ENCODE measurements around the gene CCL22. TPM values are rescaled to one million over a fixed set of nuclear protein-coding genes. Genes with fewer than 3 reads are reported as not detected.

The CCL22 gene
- polyA plus RNA-seq, 2 donors, result 0.31 to 0.78 TPM

- Histone ChIP-seq H3K27me3 (ENCODE audit: control insufficient read depth in 1 of 2, insufficient read depth in 2 of 2, low read length in 2 of 2) (no peaks in the 10 kb centered on the region), H3K9me3 (ENCODE audit: control insufficient read depth in 2 of 2, insufficient read depth in 1 of 2, low read depth in 1 of 2, low read length in 1 of 2) (no peaks in the 10 kb centered on the region), H3K27ac (ENCODE audit: low read depth in 2 of 2, low read length in 1 of 2) (no peak overlapping the region), H3K4me1 (ENCODE audit: control insufficient read depth in 2 of 2, insufficient read depth in 2 of 2, low read length in 1 of 2) (peaks cover 0 to 11% of the 10 kb centered on the region in 2 donors), H3K36me3 (ENCODE audit: control insufficient read depth in 2 of 2, insufficient read depth in 2 of 2, low read length in 1 of 2) (no peaks in the 10 kb centered on the region), H3K4me3 (ENCODE audit: low read depth in 1 of 2, low read length in 2 of 2) (no peak overlapping the region)
- WGBS, 2 donors, result 54 to 56% methylated on average over 12 of the region's 12 CpGs
These were observed 52.9 kb downstream of the CCL22 start for GRCh38 chr16:57411362-57411976.

- Histone ChIP-seq H3K4me3 (ENCODE audit: low read depth in 1 of 2, low read length in 2 of 2) (no peak overlapping the region), H3K27me3 (ENCODE audit: control insufficient read depth in 1 of 2, insufficient read depth in 2 of 2, low read length in 2 of 2) (no peaks in the 10 kb centered on the region), H3K9me3 (ENCODE audit: control insufficient read depth in 2 of 2, insufficient read depth in 1 of 2, low read depth in 1 of 2, low read length in 1 of 2) (no peaks in the 10 kb centered on the region), H3K4me1 (ENCODE audit: control insufficient read depth in 2 of 2, insufficient read depth in 2 of 2, low read length in 1 of 2) (peaks cover 0 to 16% of the 10 kb centered on the region in 2 donors), H3K36me3 (ENCODE audit: control insufficient read depth in 2 of 2, insufficient read depth in 2 of 2, low read length in 1 of 2) (no peaks in the 10 kb centered on the region), H3K27ac (ENCODE audit: low read depth in 2 of 2, low read length in 1 of 2) (no peak overlapping the region)
- 91 to 93% methylated on average over 9 of the region's 9 CpGs for WGBS, 2 donors
These were observed 54.0 kb downstream of the CCL22 start for GRCh38 chr16:57412584-57412983.

- Histone ChIP-seq H3K4me3 (ENCODE audit: low read depth in 1 of 2, low read length in 2 of 2) (no peak overlapping the region), H3K27me3 (ENCODE audit: control insufficient read depth in 1 of 2, insufficient read depth in 2 of 2, low read length in 2 of 2) (no peaks in the 10 kb centered on the region), H3K4me1 (ENCODE audit: control insufficient read depth in 2 of 2, insufficient read depth in 2 of 2, low read length in 1 of 2) (peaks cover 0 to 16% of the 10 kb centered on the region in 2 donors), H3K27ac (ENCODE audit: low read depth in 2 of 2, low read length in 1 of 2) (no peak overlapping the region), H3K9me3 (ENCODE audit: control insufficient read depth in 2 of 2, insufficient read depth in 1 of 2, low read depth in 1 of 2, low read length in 1 of 2) (no peaks in the 10 kb centered on the region), H3K36me3 (ENCODE audit: control insufficient read depth in 2 of 2, insufficient read depth in 2 of 2, low read length in 1 of 2) (no peaks in the 10 kb centered on the region)
- WGBS, 2 donors, result 84 to 91% methylated on average over 5 of the region's 5 CpGs
These were observed 54.7 kb downstream of the CCL22 start for GRCh38 chr16:57413301-57413730.

- Histone ChIP-seq H3K36me3 (ENCODE audit: control insufficient read depth in 2 of 2, insufficient read depth in 2 of 2, low read length in 1 of 2) (no peaks in the 10 kb centered on the region), H3K27ac (ENCODE audit: low read depth in 2 of 2, low read length in 1 of 2) (no peak overlapping the region), H3K9me3 (ENCODE audit: control insufficient read depth in 2 of 2, insufficient read depth in 1 of 2, low read depth in 1 of 2, low read length in 1 of 2) (no peaks in the 10 kb centered on the region), H3K27me3 (ENCODE audit: control insufficient read depth in 1 of 2, insufficient read depth in 2 of 2, low read length in 2 of 2) (no peaks in the 10 kb centered on the region), H3K4me3 (ENCODE audit: low read depth in 1 of 2, low read length in 2 of 2) (no peak overlapping the region), H3K4me1 (ENCODE audit: control insufficient read depth in 2 of 2, insufficient read depth in 2 of 2, low read length in 1 of 2) (peaks cover 0 to 16% of the 10 kb centered on the region in 2 donors)
- 56 to 74% methylated on average over 7 of the region's 7 CpGs for WGBS, 2 donors
These were observed 55.1 kb downstream of the CCL22 start for GRCh38 chr16:57413733-57414132.

Other genes with a start within 250 kb of the CCL22 start
- 10 to 100 TPM; 50.4 to 50.6 TPM for gene PSME3IP1, start 172.7 kb upstream of the CCL22 start, polyA plus RNA-seq
- 1 to 10 TPM; 7.5 to 9.8 TPM for gene RSPRY1, start 172.5 kb upstream of the CCL22 start, polyA plus RNA-seq
- gene ARL2BP, start 113.5 kb upstream of the CCL22 start, polyA plus RNA-seq, result 10 to 100 TPM; 20.8 to 30.1 TPM
- gene PLLP, start 74.1 kb upstream of the CCL22 start, polyA plus RNA-seq, result 10 to 100 TPM; 18.1 to 28.0 TPM
- 1 to 10 TPM; 5.0 to 5.9 TPM for gene CX3CL1, start 13.7 kb downstream of the CCL22 start, polyA plus RNA-seq
- 1 to 10 TPM; 1.1 to 7.6 TPM for gene CCL17, start 46.0 kb downstream of the CCL22 start, polyA plus RNA-seq
- gene CIAPIN1, start 88.6 kb downstream of the CCL22 start, polyA plus RNA-seq, result 10 to 100 TPM; 11.7 to 31.6 TPM
- gene COQ9, start 88.7 kb downstream of the CCL22 start, polyA plus RNA-seq, result 10 to 100 TPM; 56.1 to 70.3 TPM
- 10 to 100 TPM; 18.5 to 34.0 TPM for gene POLR2C, start 103.9 kb downstream of the CCL22 start, polyA plus RNA-seq
- gene DOK4, start 127.7 kb downstream of the CCL22 start, polyA plus RNA-seq, result 10 to 100 TPM; 27.6 to 33.7 TPM
- 1 to 10 TPM; 2.6 TPM for gene CCDC102A, start 177.8 kb downstream of the CCL22 start, polyA plus RNA-seq
- gene ADGRG5, start 183.9 kb downstream of the CCL22 start, polyA plus RNA-seq, result under 1 TPM; 0.49 to 0.85 TPM